Loucy (cell line): ENCODE results near the gene GRID1.

Experiments used
- H2AFZ ChIP-seq: fragments of 200-600 bp; sonication (generic); 2 replicates; pipeline ENCODE4 v1.6.0; 2016; ENCODE audit warnings: antibody characterized with exemption, mild to moderate bottlenecking, low read length, moderate library complexity
- H3F3A ChIP-seq: fragments of 200-600 bp; 2 replicates; pipeline ENCODE4 v1.6.0; 2016; ENCODE audit warnings: antibody characterized with exemption, low read depth, mild to moderate bottlenecking
- H3K27me3 ChIP-seq: fragments of 200-600 bp; sonication (generic); 2 replicates; pipeline ENCODE4 v1.6.1; 2014; ENCODE audit warnings: low read length, mild to moderate bottlenecking; ENCODE audit not compliant: insufficient read depth, poor library complexity, severe bottlenecking
- H3K36me3 ChIP-seq: fragments of 200-600 bp; sonication (generic); 2 replicates; pipeline ENCODE4 v1.6.1; 2016; ENCODE audit warnings: low read length; ENCODE audit not compliant: insufficient read depth
- H3K4me1 ChIP-seq: fragments of 200-600 bp; sonication (generic); 2 replicates; pipeline ENCODE4 v1.5.1; 2014; ENCODE audit warnings: low read length, mild to moderate bottlenecking; ENCODE audit not compliant: insufficient read depth, poor library complexity, severe bottlenecking
- H3K4me2 ChIP-seq: fragments of 200-600 bp; sonication (generic); 2 replicates; pipeline ENCODE4 v1.6.0; 2014; ENCODE audit warnings: antibody characterized with exemption, low read length, low read depth, mild to moderate bottlenecking; ENCODE audit not compliant: poor library complexity, severe bottlenecking
- H3K4me3 ChIP-seq: fragments of 200-600 bp; sonication (generic); 2 replicates; pipeline ENCODE4 v1.5.1; 2014; ENCODE audit warnings: low read length, mild to moderate bottlenecking, mixed read lengths; ENCODE audit not compliant: poor library complexity, severe bottlenecking
- H3K79me2 ChIP-seq: fragments of 200-600 bp; sonication (generic); 2 replicates; pipeline ENCODE4 v1.6.1; 2014; ENCODE audit warnings: low read length; ENCODE audit not compliant: insufficient read depth
- H3K9ac ChIP-seq: fragments of 200-600 bp; sonication (generic); 2 replicates; pipeline ENCODE4 v1.6.0; 2014; ENCODE audit warnings: mild to moderate bottlenecking, low read depth, low read length, moderate library complexity; ENCODE audit not compliant: poor library complexity, severe bottlenecking
- H3K9me2 ChIP-seq: fragments of 200-600 bp; sonication (generic); replicated peaks from 2 replicates; pipeline ENCODE4 v1.6.1; 2016; ENCODE audit warnings: low read depth, low read length, mixed read lengths
- H3K9me3 ChIP-seq: fragments of 200-600 bp; sonication (generic); 2 replicates; pipeline ENCODE4 v1.6.1; 2014; ENCODE audit warnings: mild to moderate bottlenecking, antibody characterized with exemption, low read length, low read depth; ENCODE audit not compliant: insufficient read depth
- H4K20me1 ChIP-seq: fragments of 200-600 bp; sonication (generic); 2 replicates; pipeline ENCODE4 v1.6.0; 2014; ENCODE audit warnings: antibody characterized with exemption, low read length, mild to moderate bottlenecking; ENCODE audit not compliant: insufficient read depth, poor library complexity, severe bottlenecking
- EZH2phosphoT487 ChIP-seq: fragments of 200-600 bp; IDR thresholded peaks from 2 replicates; pipeline ENCODE4 v1.6.1; 2018; ENCODE audit warnings: antibody characterized with exemption, mild to moderate bottlenecking, moderate library complexity, borderline replicate concordance
- TF ChIP-seq, protein P1 (sequence below): fragments of 200-600 bp; sonication (generic); conservative IDR thresholded peaks from 2 replicates; pipeline ENCODE4 v1.5.1; 2014; ENCODE audit warnings: mild to moderate bottlenecking, antibody characterized with exemption, low read length

The GRID1 gene

GRCh38 chr10:86220626-86221025, 146.0 kb downstream of the GRID1 start:
- TF ChIP-seq, protein P1, sequence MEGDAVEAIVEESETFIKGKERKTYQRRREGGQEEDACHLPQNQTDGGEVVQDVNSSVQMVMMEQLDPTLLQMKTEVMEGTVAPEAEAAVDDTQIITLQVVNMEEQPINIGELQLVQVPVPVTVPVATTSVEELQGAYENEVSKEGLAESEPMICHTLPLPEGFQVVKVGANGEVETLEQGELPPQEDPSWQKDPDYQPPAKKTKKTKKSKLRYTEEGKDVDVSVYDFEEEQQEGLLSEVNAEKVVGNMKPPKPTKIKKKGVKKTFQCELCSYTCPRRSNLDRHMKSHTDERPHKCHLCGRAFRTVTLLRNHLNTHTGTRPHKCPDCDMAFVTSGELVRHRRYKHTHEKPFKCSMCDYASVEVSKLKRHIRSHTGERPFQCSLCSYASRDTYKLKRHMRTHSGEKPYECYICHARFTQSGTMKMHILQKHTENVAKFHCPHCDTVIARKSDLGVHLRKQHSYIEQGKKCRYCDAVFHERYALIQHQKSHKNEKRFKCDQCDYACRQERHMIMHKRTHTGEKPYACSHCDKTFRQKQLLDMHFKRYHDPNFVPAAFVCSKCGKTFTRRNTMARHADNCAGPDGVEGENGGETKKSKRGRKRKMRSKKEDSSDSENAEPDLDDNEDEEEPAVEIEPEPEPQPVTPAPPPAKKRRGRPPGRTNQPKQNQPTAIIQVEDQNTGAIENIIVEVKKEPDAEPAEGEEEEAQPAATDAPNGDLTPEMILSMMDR = no peak
- TF ChIP-seq EZH2phosphoT487 = no peak

GRCh38 chr10:86219271-86219670, 147.3 kb downstream of the GRID1 start:
- Histone ChIP-seq H3K9ac (no peak overlapping the region), H3K9me3 (peaks cover 2% of the 10 kb centered on the region; the same call in 1 of the 2 replicates), H3K79me2 (no peaks in the 10 kb centered on the region), H3F3A (no peaks in the 10 kb centered on the region), H3K4me1 (no peaks in the 10 kb centered on the region), H2AFZ (no peak overlapping the region), H3K4me2 (no peak overlapping the region), H3K27me3 (no peaks in the 10 kb centered on the region), H3K36me3 (no peaks in the 10 kb centered on the region), H3K9me2 (no peaks in the 10 kb centered on the region), H4K20me1 (no peaks in the 10 kb centered on the region), H3K4me3 (no peak overlapping the region)
- no peak for TF ChIP-seq EZH2phosphoT487
- TF ChIP-seq, protein P1 = no peak

More at GRCh38 chr10:86220626-86221025, 146.0 kb downstream of the GRID1 start:
- no peaks in the 10 kb centered on the region for H3K9me2 ChIP-seq
- H3K79me2 ChIP-seq = no peaks in the 10 kb centered on the region
- no peaks in the 10 kb centered on the region for H3K4me1 ChIP-seq
- no peaks in the 10 kb centered on the region for H3K36me3 ChIP-seq
- no peaks in the 10 kb centered on the region for H3F3A ChIP-seq
- no peak overlapping the region for H3K9ac ChIP-seq
- no peaks in the 10 kb centered on the region for H4K20me1 ChIP-seq
- H3K27me3 ChIP-seq = no peaks in the 10 kb centered on the region
- H3K9me3 ChIP-seq = peaks cover 2% of the 10 kb centered on the region; the same call in 1 of the 2 replicates
- no peak overlapping the region for H3K4me3 ChIP-seq
- H2AFZ ChIP-seq = no peak overlapping the region
- no peak overlapping the region for H3K4me2 ChIP-seq

DNA sequence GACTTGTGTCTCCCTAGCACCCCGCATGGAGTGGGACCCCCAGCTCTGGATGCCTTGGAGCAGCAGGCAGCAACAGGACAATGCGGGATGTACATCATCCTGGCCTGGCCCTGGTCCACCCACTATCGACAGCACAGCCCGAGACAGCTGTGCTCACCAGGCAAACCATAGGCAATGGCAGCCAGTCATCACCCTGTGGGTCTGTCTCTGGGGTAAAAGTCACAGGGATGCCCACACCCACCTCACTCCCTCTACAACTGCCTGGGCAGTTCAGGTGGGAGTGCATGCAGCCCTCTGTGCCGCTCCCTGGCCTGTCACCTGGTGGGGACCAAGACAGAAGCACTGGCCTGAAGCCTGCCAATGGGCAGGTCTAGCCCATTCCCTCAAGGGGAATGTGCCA, 147.8 kb downstream of the GRID1 start:
- Histone ChIP-seq H3K36me3 (no peaks in the 10 kb centered on the region), H3K9ac (no peak overlapping the region), H3K4me1 (no peaks in the 10 kb centered on the region), H3K9me2 (no peaks in the 10 kb centered on the region), H3K9me3 (peaks cover 2% of the 10 kb centered on the region; the same call in 1 of the 2 replicates), H3K4me3 (no peak overlapping the region), H3K27me3 (no peaks in the 10 kb centered on the region), H3K79me2 (no peaks in the 10 kb centered on the region), H3F3A (no peaks in the 10 kb centered on the region), H3K4me2 (no peak overlapping the region), H2AFZ (no peak overlapping the region), H4K20me1 (no peaks in the 10 kb centered on the region)
- TF ChIP-seq EZH2phosphoT487 = no peak
- TF ChIP-seq, protein P1 = no peak
